ENCODE data around the gene MEGF11.

DNA sequence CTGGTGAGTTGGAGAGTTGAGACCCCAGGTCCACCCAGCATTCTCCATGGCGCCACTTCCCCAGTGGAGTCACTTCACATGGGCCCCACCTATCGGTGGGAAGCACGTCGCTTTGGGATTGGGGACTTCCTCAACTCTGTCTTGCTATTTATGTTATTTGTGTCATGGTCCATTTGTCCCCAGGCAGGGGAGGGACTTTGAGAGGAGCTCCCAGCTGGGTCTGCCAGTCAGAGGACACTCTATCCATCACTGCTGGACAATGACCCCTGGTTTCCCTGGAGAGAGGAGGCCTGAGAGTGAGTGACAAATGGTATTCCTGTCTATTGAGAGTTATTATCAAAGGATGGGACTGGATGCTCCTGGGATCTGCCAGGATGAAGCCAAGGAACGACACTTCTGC lies 256.6 kb downstream of the MEGF11 start:
- TF ChIP-seq EZH2 (IDR thresholded peaks at IDR 0.05) (no peak), EZH2phosphoT487 (IDR thresholded peaks at IDR 0.05) (no peak)
- TF ChIP-seq, protein P1, sequence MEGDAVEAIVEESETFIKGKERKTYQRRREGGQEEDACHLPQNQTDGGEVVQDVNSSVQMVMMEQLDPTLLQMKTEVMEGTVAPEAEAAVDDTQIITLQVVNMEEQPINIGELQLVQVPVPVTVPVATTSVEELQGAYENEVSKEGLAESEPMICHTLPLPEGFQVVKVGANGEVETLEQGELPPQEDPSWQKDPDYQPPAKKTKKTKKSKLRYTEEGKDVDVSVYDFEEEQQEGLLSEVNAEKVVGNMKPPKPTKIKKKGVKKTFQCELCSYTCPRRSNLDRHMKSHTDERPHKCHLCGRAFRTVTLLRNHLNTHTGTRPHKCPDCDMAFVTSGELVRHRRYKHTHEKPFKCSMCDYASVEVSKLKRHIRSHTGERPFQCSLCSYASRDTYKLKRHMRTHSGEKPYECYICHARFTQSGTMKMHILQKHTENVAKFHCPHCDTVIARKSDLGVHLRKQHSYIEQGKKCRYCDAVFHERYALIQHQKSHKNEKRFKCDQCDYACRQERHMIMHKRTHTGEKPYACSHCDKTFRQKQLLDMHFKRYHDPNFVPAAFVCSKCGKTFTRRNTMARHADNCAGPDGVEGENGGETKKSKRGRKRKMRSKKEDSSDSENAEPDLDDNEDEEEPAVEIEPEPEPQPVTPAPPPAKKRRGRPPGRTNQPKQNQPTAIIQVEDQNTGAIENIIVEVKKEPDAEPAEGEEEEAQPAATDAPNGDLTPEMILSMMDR (IDR thresholded peaks at IDR 0.05) = no peak

Data from neural progenitor cell (in vitro differentiated cells).